ENCODE measurements around the gene FBXO17.

DNA sequence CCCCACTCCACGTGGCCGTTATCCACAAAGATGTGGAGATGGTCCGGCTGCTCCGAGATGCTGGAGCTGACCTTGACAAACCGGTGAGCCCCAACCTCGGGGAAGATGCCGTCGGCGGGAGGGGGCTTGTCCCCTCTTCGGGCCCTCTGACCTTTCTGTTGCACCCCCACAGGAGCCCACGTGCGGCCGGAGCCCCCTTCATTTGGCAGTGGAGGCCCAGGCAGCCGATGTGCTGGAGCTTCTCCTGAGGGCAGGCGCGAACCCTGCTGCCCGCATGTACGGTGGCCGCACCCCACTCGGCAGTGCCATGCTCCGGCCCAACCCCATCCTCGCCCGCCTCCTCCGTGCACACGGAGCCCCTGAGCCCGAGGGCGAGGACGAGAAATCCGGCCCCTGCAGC is 68.3 kb downstream of the FBXO17 start:
- TF ChIP-seq POLR2A (IDR thresholded peaks at IDR 0.05; ENCODE audit: extremely low read depth, insufficient read length) = no peak
- TF ChIP-seq, protein P1, sequence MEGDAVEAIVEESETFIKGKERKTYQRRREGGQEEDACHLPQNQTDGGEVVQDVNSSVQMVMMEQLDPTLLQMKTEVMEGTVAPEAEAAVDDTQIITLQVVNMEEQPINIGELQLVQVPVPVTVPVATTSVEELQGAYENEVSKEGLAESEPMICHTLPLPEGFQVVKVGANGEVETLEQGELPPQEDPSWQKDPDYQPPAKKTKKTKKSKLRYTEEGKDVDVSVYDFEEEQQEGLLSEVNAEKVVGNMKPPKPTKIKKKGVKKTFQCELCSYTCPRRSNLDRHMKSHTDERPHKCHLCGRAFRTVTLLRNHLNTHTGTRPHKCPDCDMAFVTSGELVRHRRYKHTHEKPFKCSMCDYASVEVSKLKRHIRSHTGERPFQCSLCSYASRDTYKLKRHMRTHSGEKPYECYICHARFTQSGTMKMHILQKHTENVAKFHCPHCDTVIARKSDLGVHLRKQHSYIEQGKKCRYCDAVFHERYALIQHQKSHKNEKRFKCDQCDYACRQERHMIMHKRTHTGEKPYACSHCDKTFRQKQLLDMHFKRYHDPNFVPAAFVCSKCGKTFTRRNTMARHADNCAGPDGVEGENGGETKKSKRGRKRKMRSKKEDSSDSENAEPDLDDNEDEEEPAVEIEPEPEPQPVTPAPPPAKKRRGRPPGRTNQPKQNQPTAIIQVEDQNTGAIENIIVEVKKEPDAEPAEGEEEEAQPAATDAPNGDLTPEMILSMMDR (IDR thresholded peaks at IDR 0.05; ENCODE audit: low read depth, low read length) = no peak
